HG02981 (cell line): ENCODE data around the gene CHRM1.
"Not testable (repeated sequence)": the region's sequence is repeated elsewhere in the genome, so short reads cannot be mapped to it uniquely, and the experiment has no call there.

ENCODE experiments used
- ATAC-seq: cut with Tn5 transposase; IDR thresholded peaks from one replicate; pipeline ENCODE4 v1.9.1; 2021; ENCODE audit warnings: mild to moderate bottlenecking, moderate library complexity; ENCODE audit not compliant: unreplicated experiment

Gene CHRM1

GRCh38 chr11:62921201-62921572 is at the start of gene CHRM1:
TSS of gene CHRM1 (minus strand) at chr11:62921363. CDS start at chr11:62911100, 10,263 bp downstream.
- ATAC-seq = no peak

- no peak for ATAC-seq
Measured at GRCh38 chr11:62965574-62965973, 44.4 kb upstream of the CHRM1 start.

- ATAC-seq = no peak
Measured at GRCh38 chr11:62962391-62962790, 41.2 kb upstream of the CHRM1 start.

GRCh38 chr11:62961017-62961570 is 39.9 kb upstream of the CHRM1 start:
- ATAC-seq = no peak

- ATAC-seq = no peak
Measured at GRCh38 chr11:62959422-62959980, 38.3 kb upstream of the CHRM1 start.

- ATAC-seq = no peak
Measured at GRCh38 chr11:62958547-62959421, 37.6 kb upstream of the CHRM1 start.

- ATAC-seq = no peak
Measured at GRCh38 chr11:62957147-62957546, 36.0 kb upstream of the CHRM1 start.

- no peak for ATAC-seq
Measured at GRCh38 chr11:62954478-62954877, 33.3 kb upstream of the CHRM1 start.

- ATAC-seq = no peak
Measured at GRCh38 chr11:62953811-62954210, 32.6 kb upstream of the CHRM1 start.

- ATAC-seq = no peak
Measured at GRCh38 chr11:62948765-62949320, 27.7 kb upstream of the CHRM1 start.

- not testable (repeated sequence) for ATAC-seq
Measured at GRCh38 chr11:62945538-62945937, 24.4 kb upstream of the CHRM1 start.

- ATAC-seq = not testable (repeated sequence)
Measured at GRCh38 chr11:62937528-62937927, 16.4 kb upstream of the CHRM1 start.

- no peak for ATAC-seq
Measured at GRCh38 chr11:62934496-62934785, 13.3 kb upstream of the CHRM1 start.

- ATAC-seq = no peak
Measured at GRCh38 chr11:62933750-62934495, 12.8 kb upstream of the CHRM1 start.

GRCh38 chr11:62933285-62933684 is 12.1 kb upstream of the CHRM1 start:
- no peak for ATAC-seq

GRCh38 chr11:62931499-62932278 is 10.5 kb upstream of the CHRM1 start:
- ATAC-seq = no peak

GRCh38 chr11:62930666-62931065 is 9.5 kb upstream of the CHRM1 start:
- ATAC-seq = no peak

GRCh38 chr11:62930157-62930556 is 9.0 kb upstream of the CHRM1 start:
- no peak for ATAC-seq

- no peak for ATAC-seq
Measured at GRCh38 chr11:62928011-62928410, 6.8 kb upstream of the CHRM1 start.

GRCh38 chr11:62926680-62927455 is 5.7 kb upstream of the CHRM1 start:
- no peak for ATAC-seq
